ENCODE results near the gene TROAP. TPM values are rescaled to one million over a fixed set of nuclear protein-coding genes. Genes with fewer than 3 reads are reported as not detected.
"Not testable (repeated sequence)": the region's sequence is repeated elsewhere in the genome, so short reads cannot be mapped to it uniquely, and the experiment has no call there.

TROAP gene
- total RNA-seq, 4 donors from 2014 or later, result 8.0 to 28.1 (median 10.2) TPM

DNA sequence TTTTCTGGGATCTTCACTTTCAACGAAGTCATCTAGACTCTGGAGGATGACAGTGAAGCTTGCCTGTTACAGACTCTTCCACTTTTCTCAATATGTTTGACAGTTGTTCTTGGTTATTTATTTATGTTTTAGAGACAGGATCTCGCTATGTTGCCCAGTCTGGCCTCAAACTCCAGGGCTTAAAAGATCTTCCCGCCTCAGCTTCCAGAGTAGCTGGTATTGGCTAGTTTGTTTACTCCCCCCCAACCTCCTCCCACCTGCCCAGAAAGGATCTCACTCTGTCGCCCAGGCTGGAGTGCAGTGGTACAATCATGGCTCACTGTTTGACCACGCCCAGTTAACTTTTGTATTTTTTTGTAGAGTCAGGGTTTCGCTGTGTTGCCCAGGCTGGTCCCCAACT lies 47.5 kb downstream of the TROAP start:
- Histone ChIP-seq H3K27ac (no peak overlapping the region), H3K27me3 (no peaks in the 10 kb centered on the region), H3K36me3 (no peaks in the 10 kb centered on the region), H3K4me1 (peaks cover 0 to 18% (median 0%) of the 10 kb centered on the region in 4 donors), H3K9me3 (no peaks in the 10 kb centered on the region), H3K4me3 (no peak overlapping the region)
- no peak for TF ChIP-seq POLR2A (IDR thresholded peaks at IDR 0.05)
- no peak for DNase-seq

DNA sequence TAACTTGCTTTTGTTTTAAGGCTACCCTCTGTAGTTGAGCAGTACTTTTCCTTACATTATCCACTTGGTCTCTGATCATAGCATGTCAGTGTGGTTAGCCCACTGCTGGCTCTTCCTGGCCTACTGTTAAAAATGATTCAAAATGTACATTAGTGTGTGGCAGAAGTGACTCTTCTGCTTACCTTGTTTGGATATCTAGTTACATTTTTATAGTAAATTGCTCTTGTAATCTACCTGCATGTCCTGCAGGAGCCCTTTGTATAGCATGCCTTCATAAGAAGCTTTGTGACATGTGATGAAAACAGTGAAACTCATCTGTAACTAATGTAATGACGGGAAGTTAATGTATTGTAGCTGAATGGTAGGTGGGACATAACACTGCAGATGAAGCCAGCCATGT lies 52.4 kb downstream of the TROAP start:
- Histone ChIP-seq H3K4me3 (no peak overlapping the region), H3K27me3 (no peaks in the 10 kb centered on the region), H3K36me3 (no peaks in the 10 kb centered on the region), H3K9me3 (no peaks in the 10 kb centered on the region), H3K27ac (no peak overlapping the region), H3K4me1 (no peaks in the 10 kb centered on the region)
- TF ChIP-seq CTCF (IDR thresholded peaks at IDR 0.05), result no peak
- TF ChIP-seq POLR2A (IDR thresholded peaks at IDR 0.05), result no peak
- DNase-seq, result no peak

DNA sequence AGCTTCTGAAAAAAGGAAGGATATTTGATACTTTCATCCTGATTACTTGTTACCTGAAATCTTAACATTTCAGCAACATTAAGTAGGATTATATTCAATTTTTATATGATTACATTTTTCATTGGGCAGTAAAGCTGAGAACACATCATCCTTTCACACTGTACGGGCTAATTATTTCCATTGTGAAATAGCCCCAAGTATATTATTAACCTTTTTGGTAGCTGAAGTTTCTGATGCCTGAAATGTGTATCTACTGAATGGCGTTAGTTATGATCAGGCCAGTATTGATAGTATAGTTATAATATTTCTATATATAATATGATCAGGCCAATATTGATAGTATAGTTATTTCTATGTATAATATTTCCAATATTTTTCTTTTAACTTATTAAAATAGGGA lies 54.3 kb downstream of the TROAP start:
- Histone ChIP-seq H3K27me3 (no peaks in the 10 kb centered on the region), H3K36me3 (no peaks in the 10 kb centered on the region), H3K27ac (no peak overlapping the region), H3K4me3 (no peak overlapping the region), H3K4me1 (no peaks in the 10 kb centered on the region), H3K9me3 (no peaks in the 10 kb centered on the region)
- DNase-seq, result no peak
- TF ChIP-seq POLR2A (IDR thresholded peaks at IDR 0.05), result no peak

DNA sequence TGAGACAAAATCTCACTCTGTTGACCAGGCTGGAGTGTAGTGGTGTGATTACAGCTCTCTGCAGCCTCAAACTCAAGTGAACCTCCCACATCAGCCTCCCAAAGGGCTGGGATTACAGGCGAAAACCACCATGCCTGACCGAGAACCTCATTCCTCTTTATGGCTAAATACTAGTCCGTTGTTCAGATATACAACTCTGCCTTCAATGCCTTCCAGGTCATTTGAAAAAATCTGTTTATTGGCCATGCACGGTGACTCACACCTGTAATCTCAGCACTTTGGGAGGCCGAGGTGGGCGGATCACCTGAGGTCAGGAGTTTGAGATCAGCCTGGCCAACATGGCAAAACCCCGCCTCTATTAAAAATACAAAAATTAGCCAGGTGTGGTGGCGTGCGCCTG lies 57.1 kb downstream of the TROAP start:
- DNase-seq, result not testable (repeated sequence)

More for the DNA sequence above, 57.1 kb downstream of the TROAP start:
- H3K4me3 ChIP-seq, H3K9me3 ChIP-seq, H3K27ac ChIP-seq, H3K4me1 ChIP-seq, H3K36me3 ChIP-seq, H3K27me3 ChIP-seq: not testable (repeated sequence)

Other genes with a start within 250 kb of the TROAP start
- gene DHH, start 228.5 kb upstream of the TROAP start, total RNA-seq, result 1 to 10 TPM in 1 of 4 donors, under 1 TPM in 1, not detected in 2; 0.19 to 2.5 TPM
- 10 to 100 TPM; 34.7 to 93.7 (median 84.7) TPM for gene LMBR1L, start 212.4 kb upstream of the TROAP start, total RNA-seq
- 100 to 1,000 TPM; 154 to 578 (median 243) TPM for gene TUBA1B, start 191.9 kb upstream of the TROAP start, total RNA-seq
- gene TUBA1A, start 134.2 kb upstream of the TROAP start, total RNA-seq, result 10 to 100 TPM; 16.5 to 50.3 (median 37.0) TPM
- 100 to 1,000 TPM; 143 to 442 (median 276) TPM for gene TUBA1C, start 58.2 kb upstream of the TROAP start, total RNA-seq
- 1 to 10 TPM in 3 of 4 donors, not detected in 1; 6.4 to 8.8 (median 6.5) TPM for gene PRPH, start 28.1 kb upstream of the TROAP start, total RNA-seq
- not detected for gene C1QL4, start 13.9 kb downstream of the TROAP start, total RNA-seq
- gene DNAJC22, start 23.6 kb downstream of the TROAP start, total RNA-seq, result 10 to 100 TPM in 3 of 4 donors, 1 to 10 TPM in 1; 5.0 to 57.8 (median 56.4) TPM
- gene SPATS2, start 44.2 kb downstream of the TROAP start, total RNA-seq, result 10 to 100 TPM; 20.2 to 49.5 (median 24.8) TPM
- gene KCNH3, start 215.8 kb downstream of the TROAP start, total RNA-seq, result under 1 TPM in 2 of 4 donors, not detected in 2; 0.57 to 0.83 TPM
- gene MCRS1, start 244.9 kb downstream of the TROAP start, total RNA-seq, result 100 to 1,000 TPM in 1 of 4 donors, 10 to 100 TPM in 3; 68.0 to 107 (median 85.6) TPM